Choroid plexus epithelial cell (primary cell): ENCODE data around the gene BCDIN3D.

Experiments
- DNase-seq: peaks from one replicate; pipeline ENCODE4 v3.0.0-alpha.2; 2010; ENCODE audit warnings: low read depth
- H3K4me3 ChIP-seq: 2 replicates; pipeline ENCODE4 v1.5.1; 2011; ENCODE audit warnings: low read depth, mild to moderate bottlenecking, control low read depth, low read length, moderate library complexity
- CTCF ChIP-seq: conservative IDR thresholded peaks from 2 replicates; pipeline ENCODE4 v1.5.1; 2011; ENCODE audit warnings: low read depth, mild to moderate bottlenecking, control low read depth, inconsistent platforms, low read length, moderate library complexity

BCDIN3D gene

GRCh38 chr12:49847161-49847560 is 4.3 kb upstream of the BCDIN3D start:
- TF ChIP-seq CTCF: no peak
- DNase-seq: no peak

GRCh38 chr12:49846032-49846431 is 3.1 kb upstream of the BCDIN3D start:
- TF ChIP-seq CTCF: no peak
- no peak overlapping the region for H3K4me3 ChIP-seq
- DNase-seq: no peak

More at GRCh38 chr12:49847161-49847560, 4.3 kb upstream of the BCDIN3D start:
- no peak overlapping the region for H3K4me3 ChIP-seq

- no peak for DNase-seq
- TF ChIP-seq CTCF: no peak
- H3K4me3 ChIP-seq: no peak overlapping the region
Observed at GRCh38 chr12:49843876-49844437, 1.1 kb upstream of the BCDIN3D start.

- TF ChIP-seq CTCF: no peak
- peak overlapping the region; percentile 67 for H3K4me3 ChIP-seq
Observed at GRCh38 chr12:49843411-49843810, 505 bp upstream of the BCDIN3D start.

GRCh38 chr12:49838973-49839633 is 3.8 kb downstream of the BCDIN3D start:
- DNase-seq: peak; percentile 72
- TF ChIP-seq CTCF: peak; percentile 81
- no peak overlapping the region for H3K4me3 ChIP-seq

More at GRCh38 chr12:49843411-49843810, 505 bp upstream of the BCDIN3D start:
- DNase-seq: no peak

- no peak overlapping the region for H3K4me3 ChIP-seq
- DNase-seq: peak; percentile 72
- no peak for TF ChIP-seq CTCF
Observed at GRCh38 chr12:49832836-49833421, 10.0 kb downstream of the BCDIN3D start.
